ENCODE data around the gene TMEM54. TPM values are rescaled to one million over a fixed set of nuclear protein-coding genes. Genes with fewer than 3 reads are reported as not detected.

Gene TMEM54
- total and polyA plus RNA-seq, 12 donors: 1.3 to 123 (median 21.2) TPM

GRCh38 chr1:32885676-32886003, 15.5 kb downstream of the TMEM54 start:
- H3K27ac ChIP-seq: no peak overlapping the region
- no peak for TF ChIP-seq POLR2A (IDR thresholded peaks at IDR 0.05)
- TF ChIP-seq, protein P1, sequence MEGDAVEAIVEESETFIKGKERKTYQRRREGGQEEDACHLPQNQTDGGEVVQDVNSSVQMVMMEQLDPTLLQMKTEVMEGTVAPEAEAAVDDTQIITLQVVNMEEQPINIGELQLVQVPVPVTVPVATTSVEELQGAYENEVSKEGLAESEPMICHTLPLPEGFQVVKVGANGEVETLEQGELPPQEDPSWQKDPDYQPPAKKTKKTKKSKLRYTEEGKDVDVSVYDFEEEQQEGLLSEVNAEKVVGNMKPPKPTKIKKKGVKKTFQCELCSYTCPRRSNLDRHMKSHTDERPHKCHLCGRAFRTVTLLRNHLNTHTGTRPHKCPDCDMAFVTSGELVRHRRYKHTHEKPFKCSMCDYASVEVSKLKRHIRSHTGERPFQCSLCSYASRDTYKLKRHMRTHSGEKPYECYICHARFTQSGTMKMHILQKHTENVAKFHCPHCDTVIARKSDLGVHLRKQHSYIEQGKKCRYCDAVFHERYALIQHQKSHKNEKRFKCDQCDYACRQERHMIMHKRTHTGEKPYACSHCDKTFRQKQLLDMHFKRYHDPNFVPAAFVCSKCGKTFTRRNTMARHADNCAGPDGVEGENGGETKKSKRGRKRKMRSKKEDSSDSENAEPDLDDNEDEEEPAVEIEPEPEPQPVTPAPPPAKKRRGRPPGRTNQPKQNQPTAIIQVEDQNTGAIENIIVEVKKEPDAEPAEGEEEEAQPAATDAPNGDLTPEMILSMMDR (IDR thresholded peaks at IDR 0.05): no peak
- H3K36me3 ChIP-seq (replicated peaks in 1 of 2): no peaks in the 10 kb centered on the region
- 24 to 30% (median 25%) methylated on average over 7 to 8 of the region's 8 CpGs for WGBS, 4 donors
- H3K4me3 ChIP-seq: no peak overlapping the region
- peaks cover 24% of the 10 kb centered on the region for H3K27me3 ChIP-seq
- peaks cover 0 to 8% of the 10 kb centered on the region in 2 donors for H3K4me1 ChIP-seq (replicated peaks in 1 of 2)
- no peak for DNase-seq
- intact Hi-C loops (cut with DNase I): no loop called here
- no peaks in the 10 kb centered on the region for H3K9me3 ChIP-seq (replicated peaks in 1 of 3)

GRCh38 chr1:32884726-32885125, 16.5 kb downstream of the TMEM54 start:
- TF ChIP-seq POLR2A (IDR thresholded peaks at IDR 0.05): no peak
- TF ChIP-seq, protein P1 (IDR thresholded peaks at IDR 0.05): no peak
- Histone ChIP-seq H3K4me3 (no peak overlapping the region), H3K36me3 (replicated peaks in 1 of 2) (no peaks in the 10 kb centered on the region), H3K9me3 (replicated peaks in 1 of 3) (no peaks in the 10 kb centered on the region), H3K27me3 (peaks cover 24% of the 10 kb centered on the region), H3K27ac (no peak overlapping the region), H3K4me1 (replicated peaks in 1 of 2) (peaks cover 0 to 8% of the 10 kb centered on the region in 2 donors)
- intact Hi-C loops (cut with DNase I): no loop called here
- no peak for DNase-seq
- WGBS, 4 donors: 51 to 65% (median 57%) methylated on average over 6 to 12 of the region's 12 CpGs

DNA sequence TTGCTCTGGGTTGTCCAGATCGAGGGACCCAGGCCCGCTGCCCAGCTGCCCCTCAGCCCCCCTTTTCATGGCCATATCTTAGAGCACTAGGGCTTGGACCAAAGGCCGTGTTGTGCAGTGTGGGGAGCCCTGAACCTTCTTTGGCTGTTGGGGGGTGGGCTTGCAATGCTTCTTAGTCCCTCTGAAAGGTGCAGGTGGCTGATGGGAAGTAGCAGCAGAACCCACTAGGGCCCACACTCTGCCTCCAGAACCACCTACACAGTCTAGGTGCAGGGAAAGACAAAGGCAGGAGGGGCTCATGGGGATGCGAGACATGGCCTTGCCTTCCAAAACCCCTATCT, 17.2 kb downstream of the TMEM54 start:
- Histone ChIP-seq H3K27me3 (peaks cover 21% of the 10 kb centered on the region), H3K36me3 (replicated peaks in 1 of 2) (no peaks in the 10 kb centered on the region), H3K27ac (no peak overlapping the region), H3K4me3 (no peak overlapping the region), H3K4me1 (replicated peaks in 1 of 2) (peaks cover 0 to 8% of the 10 kb centered on the region in 2 donors), H3K9me3 (replicated peaks in 1 of 3) (no peaks in the 10 kb centered on the region)
- no peak for TF ChIP-seq POLR2A (IDR thresholded peaks at IDR 0.05)
- TF ChIP-seq, protein P1 (IDR thresholded peaks at IDR 0.05): no peak
- DNase-seq: no peak
- WGBS, 4 donors: 73 to 100% (median 79%) methylated on average over 1 to 4 of the region's 4 CpGs
- intact Hi-C loops (cut with DNase I): no loop called here

DNA sequence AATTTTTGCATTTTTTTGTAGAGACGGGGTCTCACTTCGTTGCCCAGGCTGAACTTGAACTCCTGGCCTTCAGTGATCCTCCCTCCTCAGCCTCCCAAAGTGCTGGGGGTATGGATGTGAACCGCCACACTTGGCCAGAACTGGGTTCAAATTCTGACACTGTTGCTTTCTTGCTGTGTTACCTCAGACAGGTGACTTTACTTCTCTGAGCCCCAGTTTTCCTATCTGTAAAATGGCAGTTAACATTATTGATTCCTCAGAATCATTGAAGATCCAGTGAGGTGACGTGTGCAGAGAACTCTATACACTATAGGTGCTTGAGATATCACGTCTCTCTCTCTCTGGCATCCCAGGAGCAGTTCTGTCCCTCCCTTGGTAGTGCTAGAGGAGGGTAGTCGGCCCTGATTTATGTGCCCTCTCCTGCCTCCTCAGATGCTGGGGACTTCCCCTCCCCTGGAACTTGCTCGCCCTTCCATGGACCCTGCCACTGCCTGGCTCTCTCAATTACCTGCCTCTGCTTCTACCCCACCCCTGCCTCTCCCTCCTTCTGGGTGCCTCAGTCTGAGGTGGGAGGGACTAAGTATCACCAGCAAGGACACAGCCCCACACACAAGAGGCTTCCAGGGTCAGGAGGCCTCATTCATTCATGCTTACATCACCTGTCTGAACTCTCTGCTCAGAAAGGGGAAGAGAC, 17.7 kb downstream of the TMEM54 start:
- Histone ChIP-seq H3K4me1 (replicated peaks in 1 of 2) (peaks cover 0 to 8% of the 10 kb centered on the region in 2 donors), H3K27ac (no peak overlapping the region), H3K9me3 (replicated peaks in 1 of 3) (no peaks in the 10 kb centered on the region), H3K27me3 (peaks cover 21% of the 10 kb centered on the region), H3K36me3 (replicated peaks in 1 of 2) (no peaks in the 10 kb centered on the region), H3K4me3 (no peak overlapping the region)
- intact Hi-C loops (cut with DNase I): no loop called here
- no peak for DNase-seq
- no peak for TF ChIP-seq POLR2A (IDR thresholded peaks at IDR 0.05)
- TF ChIP-seq, protein P1 (IDR thresholded peaks at IDR 0.05): no peak
- 78 to 79% (median 79%) methylated on average over 7 of the region's 7 CpGs for WGBS, 4 donors
